DOHH2 (cell line): ENCODE measurements around the gene TUBB2B.

Experiments
- H3F3A ChIP-seq: fragments of 200-600 bp; sonication (generic), shearing (Covaris generic); 2 replicates; pipeline ENCODE4 v1.6.0; 2016; ENCODE audit warnings: antibody characterized with exemption, mild to moderate bottlenecking; ENCODE audit not compliant: control insufficient read depth, insufficient read depth
- H3K27ac ChIP-seq: fragments of 200-600 bp; sonication (generic); 2 replicates; pipeline ENCODE4 v1.5.1; 2014; ENCODE audit warnings: low read depth, mild to moderate bottlenecking, low read length, moderate library complexity
- H3K27me3 ChIP-seq: fragments of 200-600 bp; sonication (generic); 2 replicates; pipeline ENCODE4 v1.6.1; 2014; ENCODE audit warnings: mild to moderate bottlenecking, low read length, mixed read lengths; ENCODE audit not compliant: control insufficient read depth
- H3K36me3 ChIP-seq: fragments of 200-600 bp; sonication (generic); 2 replicates; pipeline ENCODE4 v1.6.1; 2014; ENCODE audit warnings: mild to moderate bottlenecking, low read length, moderate library complexity, mixed read lengths; ENCODE audit not compliant: control insufficient read depth
- H3K4me1 ChIP-seq: fragments of 200-600 bp; sonication (generic); 2 replicates; pipeline ENCODE4 v1.6.1; 2014; ENCODE audit warnings: mild to moderate bottlenecking, low read length, mixed read lengths; ENCODE audit not compliant: control insufficient read depth
- H3K4me2 ChIP-seq: fragments of 200-600 bp; sonication (generic); 2 replicates; pipeline ENCODE4 v1.6.0; 2014; ENCODE audit warnings: mild to moderate bottlenecking, low read length, moderate library complexity
- H3K4me3 ChIP-seq: fragments of 200-600 bp; sonication (generic); 2 replicates; pipeline ENCODE4 v1.5.1; 2014; ENCODE audit warnings: mild to moderate bottlenecking, low read length, mixed read lengths
- H3K79me2 ChIP-seq: fragments of 200-600 bp; sonication (generic); 2 replicates; pipeline ENCODE4 v1.6.1; 2014; ENCODE audit warnings: mild to moderate bottlenecking, low read length, mixed read lengths; ENCODE audit not compliant: control insufficient read depth
- H3K9me2 ChIP-seq: fragments of 200-600 bp; sonication (generic); replicated peaks from 2 replicates; pipeline ENCODE4 v1.6.1; 2014; ENCODE audit warnings: mild to moderate bottlenecking, low read length, mixed read lengths; ENCODE audit not compliant: control insufficient read depth
- H3K9me3 ChIP-seq: fragments of 200-600 bp; sonication (generic); 2 replicates; pipeline ENCODE4 v1.6.1; 2014; ENCODE audit warnings: antibody characterized with exemption, low read length, mixed read lengths; ENCODE audit not compliant: control insufficient read depth, insufficient read depth
- H4K20me1 ChIP-seq: fragments of 200-600 bp; sonication (generic); 2 replicates; pipeline ENCODE4 v1.6.0; 2014; ENCODE audit warnings: low read depth, mild to moderate bottlenecking, antibody characterized with exemption, low read length, moderate library complexity; ENCODE audit not compliant: control insufficient read depth, insufficient read depth
- CTCF ChIP-seq: fragments of 200-600 bp; sonication (generic); IDR thresholded peaks from one replicate; pipeline ENCODE4 v1.5.1; 2014; ENCODE audit warnings: antibody characterized with exemption, mild to moderate bottlenecking, low read depth, low read length; ENCODE audit not compliant: poor library complexity, severe bottlenecking
- EZH2phosphoT487 ChIP-seq: fragments of 200-600 bp; sonication (generic); IDR thresholded peaks from 2 replicates; pipeline ENCODE4 v1.6.1; 2017; ENCODE audit warnings: borderline replicate concordance, mild to moderate bottlenecking, antibody characterized with exemption, low read length, moderate library complexity, mixed read lengths

TUBB2B gene

GRCh38 chr6:3226042-3226441 lies 1.4 kb downstream of the TUBB2B start:
- peak overlapping the region; percentile 99; the same call in 1 of the 2 replicates for H3K4me2 ChIP-seq
- H3K79me2 ChIP-seq = no peaks in the 10 kb centered on the region
- peaks cover 52% of the 10 kb centered on the region for H3K4me1 ChIP-seq
- peaks cover 60% of the 10 kb centered on the region for H3K27me3 ChIP-seq
- H3K9me2 ChIP-seq = no peaks in the 10 kb centered on the region
- no peaks in the 10 kb centered on the region for H3K9me3 ChIP-seq
- no peak overlapping the region for H3K27ac ChIP-seq
- H3K4me3 ChIP-seq = no peak overlapping the region
- no peaks in the 10 kb centered on the region for H3K36me3 ChIP-seq
- TF ChIP-seq EZH2phosphoT487 (no peak), CTCF (no peak)
- H4K20me1 ChIP-seq = peaks cover 14% of the 10 kb centered on the region; the same call in 1 of the 2 replicates
- peaks cover 11% of the 10 kb centered on the region for H3F3A ChIP-seq

- peaks cover 50% of the 10 kb centered on the region for H3K27me3 ChIP-seq
Observed at GRCh38 chr6:3222506-3223038, 4.9 kb downstream of the TUBB2B start.

GRCh38 chr6:3221578-3221977 lies 5.9 kb downstream of the TUBB2B start:
- no peaks in the 10 kb centered on the region for H3K9me2 ChIP-seq
- H4K20me1 ChIP-seq = peaks cover 6% of the 10 kb centered on the region; the same call in 1 of the 2 replicates
- H3F3A ChIP-seq = peaks cover 6% of the 10 kb centered on the region; the same call in 1 of the 2 replicates
- no peaks in the 10 kb centered on the region for H3K9me3 ChIP-seq
- H3K79me2 ChIP-seq = no peaks in the 10 kb centered on the region
- no peak overlapping the region for H3K4me3 ChIP-seq
- no peak overlapping the region for H3K27ac ChIP-seq
- H3K36me3 ChIP-seq = no peaks in the 10 kb centered on the region
- TF ChIP-seq EZH2phosphoT487 (no peak), CTCF (no peak)
- peaks cover 40% of the 10 kb centered on the region for H3K27me3 ChIP-seq
- no peak overlapping the region for H3K4me2 ChIP-seq
- H3K4me1 ChIP-seq = peaks cover 25% of the 10 kb centered on the region

More at GRCh38 chr6:3222506-3223038, 4.9 kb downstream of the TUBB2B start:
- TF ChIP-seq EZH2phosphoT487 = no peak
- no peak for TF ChIP-seq CTCF
- Histone ChIP-seq H3K4me1 (peaks cover 35% of the 10 kb centered on the region), H3K27ac (no peak overlapping the region), H3K36me3 (no peaks in the 10 kb centered on the region), H3K9me2 (no peaks in the 10 kb centered on the region), H3K4me2 (no peak overlapping the region), H3K79me2 (no peaks in the 10 kb centered on the region), H3F3A (peaks cover 6% of the 10 kb centered on the region; the same call in 1 of the 2 replicates), H3K4me3 (no peak overlapping the region), H3K9me3 (no peaks in the 10 kb centered on the region), H4K20me1 (peaks cover 6% of the 10 kb centered on the region; the same call in 1 of the 2 replicates)
